NOMO-1 treated with DMSO at 0.1 percent for 48 hours (cell line): ENCODE data around the gene GABRG3.

Experiments used
- DNase-seq: peaks from one replicate; lab custom pipeline; 2025; ENCODE audit not compliant: unreplicated experiment; lab: John Stamatoyannopoulos, UW

The GABRG3 gene

DNA sequence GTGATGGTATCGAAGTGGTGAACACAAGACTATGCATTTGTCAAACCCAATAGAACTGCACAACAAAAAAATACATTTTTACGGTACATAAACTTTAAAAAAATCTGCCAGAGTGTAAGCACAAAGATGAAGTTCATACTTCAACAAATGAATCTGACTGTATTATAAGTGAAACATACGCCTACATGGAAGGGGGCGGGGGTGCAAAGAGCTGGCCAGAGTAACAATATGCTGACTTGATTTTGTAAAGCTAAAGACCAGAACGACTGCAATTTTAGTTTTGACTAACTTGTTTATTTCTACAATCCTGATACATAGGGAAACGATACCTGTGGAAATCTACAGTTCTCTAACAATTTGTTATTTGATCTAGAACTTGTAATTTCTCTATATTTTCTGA, 426.0 kb downstream of the GABRG3 start:
- DNase-seq: no peak

DNA sequence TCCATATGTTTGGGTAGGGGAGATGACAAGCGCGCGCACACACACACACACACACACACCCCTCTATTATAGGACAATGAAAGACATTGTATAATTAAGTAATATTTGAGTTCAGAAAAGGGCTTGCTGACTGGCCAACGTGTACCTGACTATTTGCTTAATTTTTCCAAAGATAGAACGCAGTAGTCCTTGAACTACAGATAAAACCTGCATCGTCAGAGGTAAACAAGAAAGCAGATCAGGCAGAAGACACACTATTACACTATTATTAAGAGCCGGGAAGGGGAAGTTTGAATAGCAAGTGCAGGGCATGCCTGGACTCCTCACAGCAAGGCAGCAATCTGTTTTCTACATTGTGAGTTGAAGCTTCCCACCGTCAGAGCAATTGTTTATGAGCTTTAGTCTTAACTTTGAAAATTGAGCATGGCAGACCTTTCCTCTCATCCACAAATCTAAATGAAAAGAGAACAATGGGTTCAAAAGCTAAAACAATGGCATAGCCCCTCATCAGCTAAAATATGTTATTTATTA, 427.7 kb downstream of the GABRG3 start:
- DNase-seq: no peak

DNA sequence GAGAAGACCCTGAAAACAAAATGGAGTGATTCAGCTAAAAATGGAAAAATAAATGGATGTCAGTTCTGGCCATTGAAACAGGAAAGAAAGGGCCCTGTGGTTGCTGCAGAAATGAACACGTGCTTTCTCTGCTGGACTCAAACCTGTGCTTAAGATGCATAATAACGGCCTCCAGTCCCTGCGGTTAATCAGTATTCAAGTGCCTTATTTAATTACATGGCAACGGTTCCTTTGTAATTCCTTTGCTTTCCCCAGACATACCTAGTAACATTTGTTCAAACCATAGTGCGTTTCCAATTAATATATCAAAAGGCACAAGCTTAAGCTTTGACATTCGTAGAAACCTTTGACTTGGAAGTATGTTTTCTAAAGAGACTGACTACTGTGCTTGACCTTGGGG, 428.3 kb downstream of the GABRG3 start:
- no peak for DNase-seq

DNA sequence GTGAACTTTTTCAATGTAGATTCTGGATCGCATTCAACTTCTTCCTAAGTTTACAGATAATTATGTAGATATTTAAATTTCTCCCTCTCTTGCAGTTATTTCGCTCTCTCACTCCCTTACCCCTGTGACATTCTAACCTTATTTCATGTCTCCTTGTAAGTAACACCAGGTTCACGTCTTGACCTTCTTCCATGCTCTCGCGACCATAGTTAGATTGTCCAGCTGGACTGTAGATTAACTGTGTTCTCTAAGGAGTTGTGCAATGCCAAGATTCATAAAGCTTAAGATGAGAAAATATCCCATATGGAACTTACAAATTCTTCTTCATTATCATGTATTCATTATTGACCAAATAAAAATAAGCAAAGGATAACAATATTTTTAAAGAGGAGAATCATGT, 430.5 kb downstream of the GABRG3 start:
- no peak for DNase-seq

DNA sequence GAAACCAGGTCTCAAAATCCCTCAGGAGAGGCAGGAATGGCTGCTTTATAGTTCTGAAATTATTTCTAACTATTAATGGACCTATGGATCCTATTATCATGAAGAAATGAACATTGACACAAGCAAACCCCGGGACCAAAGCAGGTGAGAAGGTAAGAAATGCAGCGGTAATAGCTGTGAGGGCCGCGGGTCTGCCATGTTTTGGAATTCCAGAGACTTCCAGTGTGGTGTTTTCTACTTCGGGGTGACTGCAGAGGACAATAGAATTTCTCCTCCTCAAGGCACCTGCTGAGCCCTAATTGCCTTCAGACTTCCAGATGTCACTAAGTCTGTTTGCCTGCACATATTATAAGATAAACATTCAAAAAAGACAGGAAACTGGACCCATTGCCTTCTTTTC, 437.4 kb downstream of the GABRG3 start:
- no peak for DNase-seq

DNA sequence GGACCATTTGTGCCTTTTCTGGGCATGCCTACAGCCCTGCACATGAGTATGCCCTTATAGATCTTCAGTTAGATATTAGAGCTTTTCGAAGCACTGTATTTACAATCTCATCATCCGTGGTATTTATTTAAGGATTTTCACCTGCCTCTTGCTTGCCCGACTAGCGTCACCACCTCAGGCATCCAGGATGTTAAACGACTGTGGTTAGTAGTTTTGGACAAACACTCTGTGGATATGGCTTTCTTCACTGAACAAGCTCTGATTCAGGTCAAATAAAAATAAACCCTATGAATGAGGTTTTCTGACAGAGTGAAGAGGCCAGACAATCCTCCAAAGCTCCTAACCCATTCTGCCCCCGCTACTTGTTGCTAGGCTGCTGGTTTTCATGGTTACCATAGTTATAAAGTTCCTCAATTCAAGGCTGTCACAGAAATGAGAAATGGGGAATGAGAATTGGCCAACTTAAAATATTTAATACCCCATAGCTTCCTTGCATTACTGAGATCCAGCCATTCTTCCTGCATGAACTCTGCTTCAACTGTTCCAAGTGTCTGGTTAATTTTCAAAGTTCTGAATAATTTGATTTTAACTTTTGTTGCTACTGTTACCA, 440.1 kb downstream of the GABRG3 start:
- DNase-seq: no peak

DNA sequence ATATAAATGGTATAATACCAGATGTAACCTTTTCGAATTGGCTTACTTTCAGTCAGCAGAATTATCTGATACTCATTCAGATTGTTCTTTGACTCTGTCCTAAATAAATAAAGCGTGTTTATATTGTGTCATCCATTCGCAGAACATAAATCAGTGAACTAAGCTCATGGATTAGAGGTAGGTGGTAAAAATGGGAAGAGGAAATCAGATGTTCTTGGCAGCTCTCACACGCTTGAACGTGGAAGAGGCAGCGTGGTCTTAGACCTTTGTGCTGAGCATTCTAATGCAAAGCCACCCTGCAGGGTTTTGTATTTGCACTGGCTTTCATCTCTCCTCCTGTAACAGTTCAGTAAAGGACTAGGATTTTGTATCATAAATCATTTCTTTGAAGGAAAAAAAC, 441.4 kb downstream of the GABRG3 start:
- no peak for DNase-seq

DNA sequence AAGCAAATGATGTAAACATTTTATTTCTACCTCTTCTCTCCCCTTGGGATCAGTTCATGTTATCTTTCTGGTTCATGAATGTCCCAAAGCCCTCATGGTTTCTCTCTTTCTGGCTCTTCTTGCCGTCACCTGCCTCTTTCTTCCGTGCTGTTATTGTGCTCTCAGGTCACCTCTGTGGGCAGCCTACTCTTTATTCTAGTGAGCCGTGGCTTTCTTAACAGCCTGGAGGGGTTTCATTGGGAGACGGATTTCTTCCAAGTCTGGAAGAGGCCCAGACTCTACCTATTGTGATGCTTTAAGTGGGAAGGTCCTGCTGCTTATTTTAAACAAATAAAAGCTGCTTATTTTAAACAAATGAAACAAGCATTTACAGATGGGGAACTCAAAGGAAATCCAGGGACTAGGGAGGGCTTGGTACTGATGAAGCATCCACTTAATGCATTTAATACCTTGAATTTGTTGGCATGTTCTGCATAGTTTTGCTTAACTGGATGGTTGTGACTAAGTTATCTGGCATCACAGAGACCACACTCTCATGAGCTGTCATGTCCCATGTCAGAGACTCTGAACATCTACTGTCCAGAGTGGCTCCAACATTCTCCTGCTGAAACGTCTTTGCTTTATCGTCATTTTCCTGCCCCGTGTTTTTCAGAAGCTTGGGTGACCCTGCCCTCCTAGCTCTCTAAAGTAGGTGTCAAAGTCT, 443.3 kb downstream of the GABRG3 start:
- no peak for DNase-seq

DNA sequence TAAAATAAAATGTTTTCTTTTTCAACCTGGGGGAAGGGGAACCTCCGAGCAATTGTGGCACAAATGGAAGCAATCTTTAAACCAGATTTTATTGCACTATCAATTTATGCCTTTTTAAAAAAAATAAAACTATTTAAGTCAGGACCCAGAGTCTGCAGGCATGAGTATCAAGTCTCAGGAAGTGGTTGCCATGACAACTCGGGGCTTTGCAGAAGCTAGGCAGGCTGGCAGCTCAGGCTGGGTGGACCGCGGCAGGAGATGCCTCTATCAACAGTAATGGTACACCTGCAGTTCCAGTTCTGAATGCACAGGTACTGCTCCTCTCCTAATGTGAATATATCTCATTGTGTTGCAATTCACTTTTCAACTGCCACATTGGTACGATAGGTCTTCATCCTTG, 447.7 kb downstream of the GABRG3 start:
- DNase-seq: no peak

DNA sequence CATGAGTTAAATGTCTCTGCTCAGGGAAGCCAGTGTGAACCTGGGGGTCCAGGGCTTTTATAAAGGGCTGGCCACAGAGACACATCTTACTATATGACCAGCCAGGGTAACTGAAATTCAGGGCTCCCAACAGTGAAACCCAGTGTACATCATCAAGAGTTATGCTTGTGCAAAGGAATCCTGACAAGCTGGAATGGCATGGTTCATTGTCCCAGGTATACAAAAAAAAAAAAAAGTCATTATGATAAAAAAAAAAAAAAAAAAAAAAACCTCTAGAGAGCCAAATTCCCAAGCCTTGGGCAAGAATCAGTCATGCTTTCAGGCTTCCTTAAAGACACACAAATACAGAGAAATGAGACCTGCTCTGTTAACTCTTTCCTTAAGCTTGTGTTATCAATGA, 452.0 kb downstream of the GABRG3 start:
- no peak for DNase-seq

DNA sequence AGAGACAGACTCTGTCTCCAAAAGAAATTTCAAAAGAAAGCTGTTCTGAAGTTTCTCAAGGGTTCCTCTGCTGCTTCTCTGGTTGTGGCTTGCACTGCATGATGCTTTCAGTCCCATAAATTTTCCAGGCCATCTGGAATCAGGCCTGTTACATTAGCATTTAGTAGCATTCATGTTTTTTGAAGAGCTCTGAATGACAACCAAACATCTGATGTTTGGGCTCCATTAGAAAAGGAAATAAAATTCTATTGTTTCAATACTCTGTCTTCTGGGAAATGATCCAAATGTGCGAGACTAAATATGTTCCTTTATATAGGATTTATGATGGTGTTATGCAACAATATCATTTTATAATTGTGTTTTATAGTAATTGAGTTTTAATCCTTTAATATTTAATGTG, 455.8 kb downstream of the GABRG3 start:
- no peak for DNase-seq

DNA sequence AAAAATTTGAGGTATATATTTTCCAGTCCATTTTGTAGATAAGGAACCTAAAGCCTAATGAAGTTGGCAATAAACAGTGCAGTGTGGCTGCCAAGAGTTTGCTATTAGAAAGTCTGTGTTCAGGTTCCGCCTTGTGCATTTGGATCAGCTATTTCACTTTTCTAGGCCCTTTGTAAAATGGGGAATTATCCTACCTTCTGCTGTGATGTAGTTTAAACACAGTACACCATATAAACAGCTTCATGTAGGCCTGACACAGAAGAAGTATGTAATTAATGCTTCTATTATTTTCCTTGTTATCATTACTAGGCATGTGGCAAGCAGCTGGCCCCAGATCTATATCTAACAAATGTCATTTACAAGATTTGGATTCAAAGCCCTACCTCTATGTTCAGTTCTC, 456.3 kb downstream of the GABRG3 start:
- DNase-seq: no peak

DNA sequence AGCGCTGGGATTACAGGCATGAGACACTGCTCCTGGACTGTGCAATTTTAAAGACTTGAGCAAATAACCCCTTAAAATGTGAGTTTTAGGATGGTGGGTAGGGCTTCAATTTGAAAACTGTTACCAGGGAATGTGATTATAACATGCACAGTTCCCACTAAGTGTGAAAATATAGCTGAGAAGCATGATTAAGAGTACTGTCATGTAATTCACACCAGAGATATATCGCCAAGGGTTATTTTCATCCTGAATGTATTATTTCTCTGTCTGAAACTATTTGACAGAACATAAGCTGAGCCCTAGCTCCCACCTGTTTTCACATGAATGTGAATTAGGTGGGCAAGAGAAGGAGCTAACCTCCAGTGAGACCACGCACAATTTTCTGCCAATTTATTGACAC, 457.2 kb downstream of the GABRG3 start:
- no peak for DNase-seq

DNA sequence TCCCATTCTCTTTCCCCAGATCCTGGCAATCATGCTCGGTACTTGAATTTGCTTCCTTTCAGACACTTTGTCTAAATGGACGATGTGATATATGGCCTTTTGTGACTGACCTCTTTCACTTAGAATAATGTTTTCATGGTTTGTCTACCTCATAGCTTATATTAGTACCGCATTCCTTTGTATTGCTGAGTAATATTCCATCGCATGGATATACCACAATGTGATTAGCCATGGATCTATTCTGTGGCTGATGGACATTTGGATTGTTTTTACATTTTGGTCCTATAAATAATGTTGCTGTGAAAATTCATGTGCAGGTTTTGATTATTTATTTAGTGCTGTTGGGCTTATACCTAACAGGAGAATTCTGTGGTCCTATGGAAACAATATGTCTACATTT, 458.6 kb downstream of the GABRG3 start:
- no peak for DNase-seq

DNA sequence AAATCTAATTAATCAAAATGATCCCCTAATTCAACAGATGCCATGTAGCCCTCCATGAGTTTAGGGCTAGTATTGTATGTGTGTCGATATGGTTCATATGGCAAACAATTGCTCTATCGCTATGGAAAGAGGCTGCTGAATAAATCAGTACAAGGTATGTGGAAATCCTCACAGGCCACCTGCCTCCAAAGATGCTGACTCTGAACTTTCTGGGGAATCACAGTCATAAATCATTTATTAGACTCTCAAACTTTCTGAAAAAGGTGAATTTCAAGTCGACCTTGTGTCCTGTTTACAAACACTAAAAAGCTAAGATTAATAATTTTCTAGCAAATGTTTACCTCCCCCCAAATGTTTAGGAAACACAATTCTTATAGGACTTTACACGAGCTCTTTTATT, 462.6 kb downstream of the GABRG3 start:
- DNase-seq: no peak

DNA sequence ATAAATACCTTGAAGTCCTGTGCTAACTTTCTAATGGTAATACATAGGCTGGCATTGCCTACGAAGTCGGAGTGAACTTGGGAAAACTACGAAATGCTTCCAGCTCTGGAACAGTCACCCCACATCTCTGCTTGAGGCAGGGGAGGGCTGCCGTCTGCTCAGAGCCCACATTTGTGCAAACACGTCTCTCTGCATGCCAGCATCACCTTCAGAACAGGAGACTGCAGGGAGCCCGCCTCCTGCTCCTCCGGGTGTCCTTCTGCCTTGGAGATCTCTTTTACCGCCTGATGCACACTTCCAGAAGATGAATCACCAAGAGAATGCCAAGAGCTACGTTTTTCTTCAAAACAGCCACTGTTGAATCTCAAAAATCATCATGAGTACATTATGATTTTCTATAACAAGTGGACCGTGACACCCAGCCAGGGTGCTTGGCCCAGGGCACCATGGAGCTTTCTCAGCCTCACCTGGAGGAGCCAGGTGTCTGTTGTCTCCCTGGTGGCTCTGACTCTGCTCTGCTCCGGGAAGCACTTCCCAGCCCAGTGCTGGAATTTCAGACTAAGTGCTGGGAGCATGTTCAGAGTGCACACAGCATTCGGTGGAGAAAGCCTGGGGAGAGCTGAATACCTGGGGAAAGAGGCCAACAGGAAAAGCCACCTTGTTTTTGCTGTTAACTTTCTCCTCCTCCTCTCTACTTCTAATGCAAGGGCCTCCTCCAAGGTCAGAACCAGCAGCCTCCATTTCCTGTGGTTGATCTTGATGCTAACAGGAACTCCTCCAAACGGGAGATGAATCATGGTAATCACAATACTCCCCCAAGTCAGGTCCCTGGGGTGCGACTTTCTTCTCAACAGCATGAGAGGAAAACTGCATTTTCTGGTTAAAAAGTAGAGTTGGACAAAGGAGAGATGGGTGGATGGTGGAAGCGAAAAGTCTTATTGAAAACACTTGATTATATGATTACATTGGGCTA, 467.7 kb downstream of the GABRG3 start:
- DNase-seq: no peak

DNA sequence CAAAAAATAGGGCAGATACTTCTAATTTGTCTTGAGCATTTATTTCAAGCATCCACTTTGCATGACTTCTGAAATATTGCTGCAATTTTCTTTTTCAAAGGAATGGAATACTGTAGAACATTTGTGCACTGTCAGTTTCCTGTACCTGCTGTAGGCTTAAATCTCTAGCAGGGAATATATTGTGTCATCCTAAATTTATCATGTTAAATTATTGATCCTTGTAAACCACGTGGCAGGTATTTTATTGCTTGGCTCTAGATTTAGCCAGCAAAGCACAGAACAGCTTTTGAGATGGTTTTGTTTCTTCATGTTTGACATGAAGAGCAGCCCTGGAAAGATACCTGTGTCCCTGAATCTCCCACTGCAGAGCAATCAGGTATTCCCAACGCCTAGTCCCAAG, 470.1 kb downstream of the GABRG3 start:
- no peak for DNase-seq

DNA sequence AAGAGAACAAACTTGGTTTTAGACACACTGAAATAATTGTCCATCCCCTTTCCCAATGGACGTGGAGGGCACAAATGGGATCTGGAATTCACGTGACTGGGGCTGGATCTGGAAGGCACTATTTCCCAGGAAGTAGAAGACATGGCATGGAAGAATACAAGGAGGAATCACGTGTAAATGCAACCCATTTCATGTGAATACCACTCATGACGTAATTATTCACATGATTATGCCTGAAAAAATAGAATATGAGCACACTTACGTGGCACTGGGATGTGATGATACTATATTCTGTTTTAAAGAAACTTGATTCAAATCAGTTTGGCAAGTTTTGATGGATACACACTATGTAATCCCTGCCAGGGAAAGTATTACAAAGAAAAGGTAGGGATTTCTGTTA, 477.3 kb downstream of the GABRG3 start:
- DNase-seq: no peak

DNA sequence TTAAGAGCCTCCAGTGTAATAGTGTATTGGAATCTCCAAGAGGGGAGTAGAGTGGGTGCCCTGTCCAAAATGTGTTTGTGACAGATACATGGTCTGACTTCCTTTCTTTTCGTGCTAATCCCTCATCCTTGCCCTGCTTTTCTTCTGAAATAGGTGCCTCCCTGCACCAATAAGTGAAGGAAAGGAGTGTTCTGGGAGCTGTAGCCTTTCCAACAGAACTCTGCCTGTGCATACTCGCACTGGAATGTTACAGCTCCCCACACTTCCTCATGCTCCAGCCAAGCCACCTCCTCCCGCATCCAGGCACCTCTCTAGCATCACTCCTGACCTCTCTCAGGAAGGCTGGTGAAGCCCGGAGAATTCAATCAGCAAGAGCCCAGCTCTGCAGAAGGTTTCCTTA, 478.0 kb downstream of the GABRG3 start:
- no peak for DNase-seq

DNA sequence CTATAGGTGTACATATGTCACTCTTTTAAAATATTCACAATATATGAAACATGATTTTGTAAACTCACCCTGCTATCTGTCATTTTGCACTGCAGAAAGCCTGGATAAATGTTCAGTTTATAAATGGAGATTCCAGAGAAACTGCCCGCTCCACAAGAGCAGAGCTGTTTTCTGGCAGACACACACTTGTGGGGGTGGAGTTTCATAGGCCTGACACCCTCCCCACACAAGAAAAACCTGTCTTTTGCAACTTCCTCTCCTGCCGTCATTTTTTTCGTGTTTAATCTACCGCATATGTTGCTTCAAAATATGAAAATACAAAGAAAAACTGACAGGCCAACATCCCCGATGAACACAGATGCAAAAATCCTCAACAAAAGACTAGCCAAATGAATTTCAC, 479.0 kb downstream of the GABRG3 start:
- DNase-seq: no peak

DNA sequence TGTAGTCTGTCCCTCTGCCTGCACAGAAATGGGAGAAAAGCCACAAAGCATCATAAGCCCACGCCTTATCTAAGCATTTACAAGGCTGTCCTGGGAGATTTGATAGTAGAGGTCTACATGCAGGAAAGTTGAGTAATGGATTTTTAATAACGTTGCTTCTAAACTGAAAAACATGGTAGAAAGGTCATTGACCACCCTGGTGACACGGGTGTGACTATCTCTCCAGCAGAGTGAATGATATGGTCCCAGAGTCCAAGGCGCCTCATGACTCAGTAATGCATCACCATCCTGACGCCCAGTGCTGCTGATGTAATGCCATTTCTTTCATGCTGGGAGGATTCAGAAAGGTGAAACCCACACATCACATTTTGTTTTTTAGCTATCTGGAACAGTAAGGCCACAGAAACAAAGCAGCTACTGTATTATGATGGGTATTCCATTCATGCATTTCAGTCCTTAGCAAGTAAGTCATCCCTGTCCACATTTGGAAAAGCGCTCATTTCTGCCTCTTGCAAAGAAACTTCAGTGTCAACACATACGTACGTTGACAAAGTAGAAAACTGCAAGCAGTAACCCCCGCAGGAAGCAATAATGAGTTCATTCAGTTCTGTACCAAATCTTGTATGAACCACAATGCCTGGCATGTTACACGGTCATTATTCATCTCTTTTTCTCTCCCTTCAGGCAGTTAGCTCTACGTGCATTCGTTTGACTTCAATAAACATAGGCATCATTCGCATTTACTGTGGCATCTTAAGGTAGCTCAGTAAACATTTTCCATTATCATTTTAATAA, 483.5 kb downstream of the GABRG3 start:
- DNase-seq: no peak
